ENCODE measurements around the gene HDAC5.

HDAC5 gene

DNA sequence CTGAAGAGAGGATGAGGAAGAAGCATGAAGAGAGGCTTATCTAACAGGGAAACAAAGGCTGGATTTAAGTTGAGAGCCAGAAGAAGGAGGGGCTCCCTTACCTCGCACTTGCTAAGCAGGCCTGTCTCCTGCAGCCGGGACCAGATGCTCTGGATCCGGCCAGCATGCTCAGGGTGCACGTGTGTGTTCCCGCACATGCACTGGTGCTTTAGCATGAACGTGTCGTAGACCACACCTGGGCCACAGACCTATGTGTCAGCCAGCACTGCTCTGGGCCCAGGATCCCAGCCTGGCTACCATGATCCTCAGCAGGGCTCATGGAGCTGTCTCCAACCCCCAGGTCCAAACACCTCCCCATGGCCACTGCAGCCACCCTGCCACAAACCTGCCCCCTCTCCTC, 38.5 kb downstream of the HDAC5 start:
- no peak for DNase-seq

DNA sequence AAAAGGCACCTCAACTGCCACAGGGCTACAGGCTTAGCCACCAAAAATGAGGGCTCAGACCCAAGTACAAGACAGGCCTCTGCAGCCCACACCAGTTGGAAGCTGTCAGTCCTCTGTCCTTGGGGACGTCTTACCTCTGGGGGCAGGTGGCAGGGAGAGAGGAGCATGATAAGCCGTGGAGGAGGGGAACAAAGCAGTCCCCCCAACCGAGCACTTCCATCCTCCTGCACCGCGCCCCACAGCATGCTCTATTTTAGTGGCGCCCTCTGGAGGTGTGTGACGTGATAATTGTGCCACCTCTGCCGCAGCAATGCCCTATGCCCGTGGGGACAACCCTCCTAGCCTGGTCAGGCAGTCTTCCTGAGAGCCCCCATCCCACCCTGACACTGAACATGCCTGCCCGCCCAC, 39.3 kb downstream of the HDAC5 start:
- no peak for DNase-seq

DNA sequence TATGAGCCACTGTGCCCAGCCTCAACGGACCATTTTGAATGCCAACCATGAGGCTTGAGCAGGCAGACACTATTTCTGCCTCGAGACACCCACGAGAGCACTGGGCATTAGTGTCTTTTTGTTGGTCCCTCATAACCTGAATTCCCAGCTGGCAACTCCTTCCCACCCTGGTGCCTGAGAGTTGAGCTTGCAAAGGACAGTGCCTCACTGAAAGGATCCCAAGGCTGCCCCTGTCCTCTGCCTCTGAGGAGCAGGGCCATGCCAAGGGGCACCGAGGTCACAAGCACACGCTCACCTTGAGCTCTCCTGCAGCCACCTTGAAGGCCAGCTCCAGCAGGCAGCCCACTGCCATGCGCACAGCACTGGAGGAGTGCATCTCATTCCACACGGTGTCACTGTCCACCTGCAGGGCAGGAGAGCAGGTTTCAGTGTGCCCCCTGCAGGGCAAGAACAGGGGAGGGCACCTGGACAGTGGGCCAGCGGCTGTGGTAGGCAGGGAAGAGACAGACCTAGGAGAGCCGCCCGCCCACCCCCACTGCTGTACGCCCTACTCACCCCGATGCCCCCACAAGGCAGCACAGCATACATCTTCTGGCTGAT, 40.1 kb downstream of the HDAC5 start:
- DNase-seq, result no peak

DNA sequence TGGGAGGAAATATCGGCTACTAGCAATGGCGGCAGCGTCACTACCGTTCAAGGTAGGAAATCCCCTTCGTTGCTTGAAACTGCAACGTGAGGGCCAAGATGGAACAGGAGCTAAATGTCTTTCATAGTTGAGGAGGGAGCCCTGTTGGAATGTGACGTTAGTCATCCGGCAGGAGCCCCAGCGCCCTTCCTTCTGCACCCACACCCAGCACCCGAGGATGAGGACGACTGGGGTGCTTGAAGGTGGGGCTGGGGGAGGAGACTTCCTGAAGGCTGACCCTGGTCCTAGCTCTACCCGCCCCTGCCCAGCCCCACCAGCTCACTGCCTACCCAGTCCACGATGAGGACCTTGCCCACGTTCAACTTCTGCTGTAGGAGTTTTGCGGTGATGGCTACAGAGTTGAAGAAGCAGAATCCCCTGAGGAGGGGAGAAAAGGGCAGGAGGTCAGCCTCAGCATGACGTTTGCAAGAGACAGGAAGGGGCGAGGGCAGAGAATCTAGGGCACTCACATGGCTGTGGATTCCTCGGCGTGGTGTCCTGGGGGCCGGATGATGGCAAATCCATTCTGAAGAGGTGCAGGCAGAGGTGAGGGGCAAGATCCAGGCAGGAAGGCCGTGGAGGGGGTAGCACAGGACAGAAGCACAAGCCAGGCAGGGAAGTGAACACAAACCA, 41.0 kb downstream of the HDAC5 start:
- no peak for DNase-seq

DNA sequence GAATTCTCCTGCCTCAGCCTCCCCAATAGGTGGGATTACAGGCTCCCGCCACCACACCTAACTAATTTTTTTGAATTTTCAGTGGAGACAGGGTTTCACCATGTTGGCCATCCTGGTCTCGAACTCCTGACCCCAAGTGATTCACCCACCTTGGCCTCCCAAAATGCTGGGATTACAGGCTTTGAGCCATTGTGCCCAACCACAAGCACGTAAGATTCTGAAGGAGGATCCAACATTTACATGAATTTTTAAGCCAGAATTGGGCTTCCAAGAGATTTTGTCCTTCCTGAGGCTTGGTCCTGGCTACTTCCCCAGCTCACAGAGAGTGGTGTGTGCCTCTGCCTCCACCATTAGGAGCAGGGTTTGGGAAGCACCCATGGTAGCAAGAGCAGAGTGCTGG, 41.8 kb downstream of the HDAC5 start:
- no peak for DNase-seq

DNA sequence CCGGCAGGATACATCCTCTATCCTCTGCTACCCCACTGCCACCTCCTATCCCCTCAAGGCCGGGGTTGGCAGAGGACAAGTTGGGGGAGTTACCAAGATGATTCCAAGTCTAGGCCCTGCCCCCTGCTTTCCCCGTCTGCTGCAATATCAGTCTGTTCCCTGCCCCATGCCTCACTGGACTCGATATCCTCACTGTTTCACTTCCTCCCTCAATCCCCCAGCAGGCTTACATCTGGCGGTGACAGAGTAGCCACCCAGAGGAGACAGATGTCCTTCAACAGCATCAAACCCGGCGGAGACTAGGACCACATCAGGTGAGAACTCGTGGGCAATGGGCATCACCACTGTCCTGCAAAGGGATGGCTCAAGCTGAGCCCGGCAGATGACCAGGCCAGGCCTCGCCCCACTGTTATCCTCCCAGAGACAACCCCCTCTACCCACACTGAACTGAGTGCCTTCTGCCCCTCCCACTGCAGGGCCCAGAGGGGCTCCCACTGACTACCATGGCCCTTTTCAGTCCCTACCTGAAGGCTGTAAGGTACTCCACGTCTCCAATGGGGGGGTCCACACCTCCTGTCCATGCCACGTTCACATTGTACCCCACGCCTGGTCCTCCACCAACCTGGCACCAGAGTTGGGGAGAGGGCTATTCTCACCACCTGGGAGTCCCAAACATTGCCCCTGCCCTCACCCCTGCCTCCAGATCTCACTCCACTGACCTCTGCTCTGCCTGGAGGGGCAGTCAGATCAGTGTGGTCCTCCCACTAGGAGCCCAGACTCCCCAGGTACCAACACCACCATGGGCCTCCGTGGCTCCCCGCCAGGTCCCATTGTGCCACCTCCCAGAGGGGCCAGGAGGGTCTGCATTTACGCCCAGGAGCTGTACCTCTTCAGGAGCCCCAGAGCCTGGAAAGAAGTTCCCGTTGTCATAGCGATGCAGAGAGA, 43.3 kb downstream of the HDAC5 start:
- no peak for DNase-seq

DNA sequence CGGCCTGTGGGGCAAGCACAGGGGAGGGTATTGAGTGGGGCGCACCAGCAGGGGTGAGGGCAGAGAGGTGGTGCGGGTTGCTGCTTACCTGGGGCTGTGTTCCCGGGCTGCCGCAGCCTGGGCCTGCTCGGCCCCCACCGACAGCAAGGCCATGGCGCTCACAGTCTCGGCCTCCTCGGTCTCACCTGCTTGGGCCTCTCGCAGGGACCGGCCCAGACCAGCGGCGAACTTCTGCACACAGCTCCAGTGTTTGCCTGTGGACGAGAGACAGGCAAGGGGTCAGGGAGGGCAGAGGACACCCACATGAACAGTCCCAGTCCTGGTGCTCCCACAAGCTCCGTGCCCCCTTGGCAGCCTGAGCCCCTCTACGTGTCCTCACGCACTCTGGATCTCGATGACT, 45.0 kb downstream of the HDAC5 start:
- DNase-seq, result no peak

DNA sequence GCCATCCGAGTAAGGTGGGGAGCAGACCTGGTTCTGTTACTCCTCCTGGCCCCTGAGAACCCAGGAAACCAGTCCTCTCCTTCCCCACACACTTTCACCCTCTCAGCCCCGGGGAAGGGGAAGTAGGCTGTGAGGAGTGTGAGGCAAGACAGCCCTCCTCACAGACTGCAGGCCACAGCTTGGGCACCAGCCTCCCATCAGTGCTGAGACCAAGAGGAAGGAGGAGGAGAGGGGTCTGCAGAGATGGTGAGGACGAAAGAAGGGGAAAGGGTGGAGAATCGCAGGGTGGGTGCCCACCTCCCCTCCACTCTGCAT, 45.9 kb downstream of the HDAC5 start:
- no peak for DNase-seq

DNA sequence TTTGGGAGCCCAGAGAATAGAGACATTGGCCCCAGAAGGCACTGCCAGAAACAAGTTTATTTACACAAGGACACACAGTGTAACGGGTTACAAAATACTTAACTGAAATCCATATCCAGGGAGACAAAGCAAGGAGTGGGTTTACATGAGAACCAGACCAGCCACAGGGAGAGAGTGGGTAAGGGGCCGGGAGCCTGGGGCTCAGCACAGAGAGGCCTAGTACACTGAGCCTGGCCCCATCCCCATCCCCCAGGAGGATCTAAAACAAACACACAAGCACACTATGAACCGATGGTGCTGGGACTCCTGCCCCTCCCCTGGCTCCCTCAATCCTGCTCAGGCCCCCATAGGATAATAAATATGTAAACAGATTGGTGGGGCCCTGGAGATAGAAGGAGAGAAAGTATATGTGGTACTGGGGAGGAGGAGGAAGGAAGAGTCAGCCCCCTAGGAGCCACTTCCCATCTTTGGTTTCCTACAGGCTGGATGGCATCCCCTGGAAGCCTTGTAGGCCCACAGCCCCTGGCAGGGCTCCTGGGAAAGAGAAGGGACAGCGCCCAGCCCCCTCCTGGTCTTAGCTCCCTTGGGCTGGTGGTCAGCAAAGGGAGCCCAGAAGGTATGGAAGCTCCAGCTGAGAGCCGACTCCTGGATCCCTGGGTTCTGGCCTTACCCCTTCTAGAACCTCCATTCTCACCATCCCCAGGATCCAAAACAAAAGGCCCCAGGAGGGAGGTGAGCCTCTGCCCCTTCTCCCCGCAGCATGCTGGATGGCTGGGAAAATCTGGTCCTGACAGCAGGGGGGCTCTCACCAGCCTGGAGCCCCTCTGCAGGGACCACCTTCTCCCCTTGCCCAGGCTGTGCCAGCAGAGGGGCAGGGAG, 46.5 kb downstream of the HDAC5 start:
- no peak for DNase-seq

DNA sequence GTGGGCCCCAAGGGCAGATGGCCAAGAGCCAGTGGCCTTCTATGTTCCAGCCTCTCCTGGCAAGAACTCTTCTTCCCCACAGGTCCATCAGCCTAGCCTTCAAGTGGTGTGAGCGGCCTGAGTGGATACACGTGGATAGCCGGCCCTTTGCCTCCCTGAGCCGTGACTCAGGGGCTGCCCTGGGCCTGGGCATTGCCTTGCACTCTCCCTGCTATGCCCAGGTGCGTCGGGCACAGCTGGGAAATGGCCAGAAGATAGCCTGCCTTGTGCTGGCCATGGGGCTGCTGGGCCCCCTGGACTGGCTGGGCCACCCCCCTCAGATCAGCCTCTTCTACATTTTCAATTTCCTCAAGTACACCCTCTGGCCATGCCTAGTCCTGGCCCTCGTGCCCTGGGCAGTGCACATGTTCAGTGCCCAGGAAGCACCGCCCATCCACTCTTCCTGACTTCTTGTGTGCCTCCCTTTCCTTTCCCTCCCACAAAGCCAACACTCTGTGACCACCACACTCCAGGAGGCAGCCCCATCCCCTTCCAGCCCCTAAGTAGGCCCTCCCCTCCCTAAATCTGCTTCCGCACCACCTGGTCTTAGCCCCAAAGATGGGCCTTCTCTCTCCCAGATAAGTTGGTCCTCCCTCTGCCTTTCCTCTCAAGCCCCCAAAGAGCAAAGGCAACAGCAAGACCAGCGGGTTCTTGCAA, 47.7 kb downstream of the HDAC5 start:
- no peak for DNase-seq

DNA sequence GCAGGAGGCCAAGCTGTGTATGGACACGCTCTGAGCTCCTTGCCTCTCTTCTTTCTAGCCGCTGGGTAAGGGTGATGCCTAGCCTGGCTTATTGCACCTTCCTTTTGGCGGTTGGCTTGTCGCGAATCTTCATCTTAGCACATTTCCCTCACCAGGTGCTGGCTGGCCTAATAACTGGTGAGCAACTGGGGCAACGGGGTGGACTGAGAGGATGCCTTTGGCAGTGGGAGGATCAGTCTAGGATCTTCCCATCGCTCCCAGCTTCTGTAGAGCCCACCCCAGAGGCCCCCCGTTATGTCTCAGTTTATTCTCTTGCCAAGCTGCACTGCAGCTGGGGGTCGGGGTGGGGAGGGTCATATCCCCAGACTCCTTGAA, 48.5 kb downstream of the HDAC5 start:
- DNase-seq, result no peak

DNA sequence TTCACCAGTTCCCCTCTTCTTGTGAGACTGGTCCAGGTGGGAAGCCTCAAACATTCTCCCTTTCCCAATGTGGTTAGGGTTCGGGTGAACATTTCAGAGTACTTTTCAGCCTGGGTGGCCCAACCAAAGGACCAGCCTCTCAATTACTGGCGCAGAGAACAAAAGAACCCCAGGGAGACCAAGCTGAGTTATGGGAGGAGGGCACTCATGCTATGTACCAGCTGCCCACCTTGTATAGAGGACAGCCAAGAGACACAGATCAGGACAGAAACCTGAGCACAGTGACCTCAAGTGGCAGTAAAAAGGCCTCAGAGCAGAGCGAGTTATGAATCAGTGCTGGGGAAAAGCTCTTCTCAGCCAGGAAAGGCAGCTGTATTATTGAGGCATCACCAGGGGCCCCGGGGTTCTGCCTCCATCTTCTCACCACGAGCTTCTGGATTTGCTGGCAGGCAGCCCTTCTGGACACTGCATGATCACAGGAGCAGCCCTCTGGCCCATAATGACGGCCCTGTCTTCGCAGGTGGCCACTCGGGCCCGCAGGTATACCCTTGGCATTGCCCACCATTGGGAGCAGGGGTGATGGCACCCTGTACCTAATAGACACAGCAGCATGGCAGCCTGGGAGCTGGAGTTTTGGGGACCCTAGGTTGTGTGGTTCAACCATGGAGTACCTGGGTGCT, 49.1 kb downstream of the HDAC5 start:
- DNase-seq, result no peak

DNA sequence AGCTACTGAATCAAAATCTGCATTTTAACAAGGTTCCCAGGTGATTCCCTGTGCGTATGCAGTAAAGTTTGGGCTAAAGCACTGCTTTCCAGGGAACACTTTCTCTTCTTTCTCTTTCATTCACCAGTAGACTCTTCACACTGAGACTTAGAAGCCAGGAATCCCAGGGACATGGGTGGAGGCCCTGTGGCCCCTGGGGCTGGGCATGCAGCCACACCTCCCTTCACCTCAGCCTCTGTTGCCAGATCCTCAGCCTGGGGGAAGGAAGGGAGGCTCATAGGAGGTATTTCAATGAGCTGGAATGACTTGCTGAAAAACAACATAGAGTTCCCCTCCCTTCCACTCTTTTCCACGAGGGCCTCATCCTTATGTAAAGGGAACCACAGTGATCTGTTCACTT, 51.7 kb downstream of the HDAC5 start:
- no peak for DNase-seq

DNA sequence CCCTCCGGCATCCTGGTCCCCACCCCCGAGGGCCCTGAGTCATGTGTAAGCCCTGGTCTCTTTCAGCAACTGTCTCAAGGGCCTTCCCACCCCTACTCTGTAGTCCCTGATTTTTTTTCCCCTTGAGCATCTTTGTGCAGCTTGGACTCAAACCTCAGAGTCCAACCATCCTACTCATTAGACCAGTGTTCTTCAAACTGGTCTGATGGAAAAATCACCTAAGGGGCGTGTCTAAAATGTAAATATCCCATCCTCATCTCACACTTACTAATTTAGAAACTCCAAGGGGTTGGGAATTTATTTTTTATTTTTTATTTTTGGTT, 52.3 kb downstream of the HDAC5 start:
- DNase-seq, result no peak

DNA sequence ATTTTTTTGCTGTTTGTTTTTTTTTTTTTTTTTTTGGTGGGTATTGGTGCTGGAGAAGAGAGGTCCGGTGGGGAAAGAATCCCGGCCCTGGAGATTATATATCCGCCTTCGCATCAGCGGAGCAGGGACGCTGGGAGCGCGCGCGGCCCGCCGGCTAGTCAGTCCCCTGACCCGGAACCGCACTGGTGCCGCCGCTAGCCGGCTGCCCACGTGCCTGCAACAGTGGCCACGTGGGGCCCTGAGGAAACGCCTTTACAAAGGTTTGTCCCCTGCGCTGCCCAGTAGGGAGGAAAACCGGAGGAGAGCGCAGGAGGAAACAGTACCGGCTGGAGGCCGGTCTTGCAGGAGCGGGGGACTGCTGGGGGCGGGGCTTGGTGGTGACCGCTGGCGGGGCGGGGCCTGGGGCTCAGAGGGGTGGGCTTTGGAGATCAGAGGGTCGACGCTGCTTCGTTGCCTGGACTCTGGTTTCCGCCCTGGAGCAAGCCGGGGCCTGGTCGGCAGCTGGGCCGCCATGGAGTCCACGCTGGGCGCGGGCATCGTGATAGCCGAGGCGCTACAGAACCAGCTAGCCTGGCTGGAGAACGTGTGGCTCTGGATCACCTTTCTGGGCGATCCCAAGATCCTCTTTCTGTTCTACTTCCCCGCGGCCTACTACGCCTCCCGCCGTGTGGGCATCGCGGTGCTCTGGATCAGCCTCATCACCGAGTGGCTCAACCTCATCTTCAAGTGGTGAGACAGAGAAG, 52.8 kb downstream of the HDAC5 start, which contains the start of gene G6PC3:
Gene G6PC3 (plus strand): TSS at position 281 of the 743 bp plus-strand sequence. CDS start 231 bp downstream, at position 512.
- DNase-seq, result peak; percentile 94

DNA sequence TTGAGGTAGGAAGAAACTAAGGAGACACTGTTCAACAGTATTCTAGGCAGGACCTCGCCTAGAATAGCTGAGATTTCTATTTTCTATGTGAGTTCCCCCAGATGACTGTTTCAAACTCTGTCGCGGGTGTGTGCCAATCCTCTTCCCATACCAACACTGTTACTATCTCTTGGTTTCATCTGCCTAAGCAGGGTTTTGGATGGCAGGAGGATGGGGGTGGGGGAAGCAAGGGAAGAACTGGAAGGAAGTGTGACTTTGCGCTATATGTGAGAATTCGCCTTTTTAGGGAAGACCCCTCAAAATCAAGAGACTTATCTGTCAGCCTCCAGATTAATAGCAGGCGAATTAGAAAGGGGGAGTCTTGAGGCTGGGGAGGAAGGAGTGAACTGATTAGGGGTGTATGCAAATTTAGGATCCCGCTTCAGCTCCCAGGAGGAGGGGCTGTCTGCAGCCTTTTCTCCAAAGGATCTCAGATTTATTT, 53.4 kb downstream of the HDAC5 start:
- DNase-seq, result no peak

DNA sequence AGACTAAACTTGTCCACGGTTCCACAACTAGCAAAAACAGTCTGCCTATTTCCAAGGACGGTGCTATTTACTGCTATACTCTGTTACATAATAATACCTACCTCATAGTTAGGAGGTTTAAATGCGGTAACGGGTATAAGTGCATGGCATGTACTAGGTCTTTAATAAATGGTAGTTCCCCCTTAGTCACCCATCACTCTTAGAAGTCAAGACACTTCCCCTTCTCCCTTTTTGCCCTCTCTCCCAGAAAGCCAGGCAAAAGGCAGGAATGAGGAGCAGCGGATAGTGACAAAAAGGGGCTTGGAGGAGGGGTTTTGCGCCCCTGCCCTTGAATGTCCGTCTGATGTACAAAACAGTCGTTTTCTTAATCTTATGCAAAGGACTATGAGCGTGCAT, 55.9 kb downstream of the HDAC5 start:
- no peak for DNase-seq

DNA sequence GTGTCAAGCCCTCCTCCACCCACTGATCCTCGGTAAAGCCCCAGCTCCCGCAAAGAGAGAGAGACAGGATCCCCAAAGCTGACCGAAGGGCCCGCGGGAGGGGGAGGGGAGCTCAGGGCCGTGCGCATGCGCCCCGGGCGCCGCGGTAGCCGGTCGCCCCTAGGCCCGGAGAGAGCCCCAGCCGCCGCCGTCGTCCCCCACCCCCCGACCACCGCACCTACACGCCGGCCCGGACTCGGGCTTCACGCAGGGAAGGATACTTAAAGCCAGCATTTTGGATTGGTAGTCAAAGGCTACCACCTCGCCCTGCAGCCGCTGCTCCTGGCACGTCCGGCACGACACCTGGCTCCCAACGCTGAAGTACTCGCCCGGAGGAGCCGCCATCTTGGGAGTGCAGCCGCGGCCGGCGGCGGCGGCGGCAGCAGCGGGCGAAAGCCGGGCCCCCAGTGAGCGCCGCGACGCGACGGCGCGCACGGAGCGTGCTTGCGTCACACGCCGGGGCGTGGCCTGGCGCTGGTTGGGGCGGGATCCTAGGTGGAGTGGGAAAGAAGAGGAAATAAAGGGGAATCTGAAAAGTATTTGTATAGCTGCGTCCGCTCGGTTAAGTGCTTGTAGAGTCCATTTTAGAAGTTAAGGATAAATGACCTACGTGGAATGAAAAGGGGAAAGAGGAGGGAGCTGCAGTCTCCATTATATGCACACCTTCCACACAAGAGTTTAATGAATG, 57.1 kb downstream of the HDAC5 start, which contains the start of gene LSM12:
Gene LSM12 (minus strand): TSS at position 468 of the 727 bp plus-strand sequence. CDS start 84 bp downstream, at position 384.
- DNase-seq, result peak; percentile 88

DNA sequence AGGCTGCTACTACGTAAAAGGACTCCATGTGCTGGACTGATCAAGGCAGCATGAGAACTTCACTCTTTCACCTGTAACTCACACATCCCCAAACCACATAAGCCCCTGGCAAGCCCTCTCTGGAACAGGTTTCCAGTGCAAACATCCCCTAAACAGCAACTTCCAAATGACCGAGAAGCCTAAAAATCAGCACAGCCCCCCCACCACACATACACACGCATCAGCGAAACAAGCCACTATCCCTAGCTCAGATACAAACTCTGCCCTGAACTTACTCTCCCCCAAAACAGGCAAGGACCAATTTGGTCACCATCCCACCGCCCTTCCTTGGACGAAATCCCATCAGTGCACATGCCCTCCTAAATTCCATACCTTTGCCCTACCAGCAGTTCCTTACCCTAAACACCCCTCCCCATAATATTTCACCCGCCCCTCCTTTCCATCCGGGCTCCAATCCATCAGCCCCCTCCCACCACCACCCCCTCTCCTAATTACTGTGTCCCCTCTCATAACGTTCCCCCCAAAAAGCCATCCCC, 57.7 kb downstream of the HDAC5 start:
- DNase-seq, result no peak

Measured in NCI-H2029 (cell line).